ENCODE data around the gene ZNF710.

DNA sequence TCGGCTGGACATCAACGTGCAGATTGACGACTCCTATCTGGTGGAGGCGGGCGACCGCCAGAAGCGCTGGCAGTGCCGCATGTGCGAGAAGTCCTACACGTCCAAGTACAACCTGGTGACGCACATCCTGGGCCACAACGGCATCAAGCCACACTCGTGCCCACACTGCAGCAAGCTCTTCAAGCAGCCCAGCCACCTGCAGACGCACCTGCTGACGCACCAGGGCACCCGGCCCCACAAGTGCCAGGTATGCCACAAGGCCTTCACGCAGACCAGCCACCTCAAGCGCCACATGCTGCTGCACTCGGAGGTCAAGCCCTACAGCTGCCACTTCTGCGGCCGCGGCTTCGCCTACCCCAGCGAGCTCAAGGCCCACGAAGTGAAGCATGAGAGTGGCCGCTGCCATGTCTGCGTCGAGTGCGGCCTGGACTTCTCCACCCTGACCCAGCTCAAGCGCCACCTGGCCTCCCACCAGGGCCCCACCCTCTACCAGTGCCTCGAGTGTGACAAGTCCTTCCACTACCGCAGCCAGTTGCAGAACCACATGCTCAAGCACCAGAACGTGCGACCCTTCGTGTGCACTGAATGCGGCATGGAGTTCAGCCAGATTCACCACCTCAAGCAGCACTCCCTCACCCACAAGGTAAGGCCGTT lies 67.0 kb downstream of the ZNF710 start:
- TF ChIP-seq, protein P1, sequence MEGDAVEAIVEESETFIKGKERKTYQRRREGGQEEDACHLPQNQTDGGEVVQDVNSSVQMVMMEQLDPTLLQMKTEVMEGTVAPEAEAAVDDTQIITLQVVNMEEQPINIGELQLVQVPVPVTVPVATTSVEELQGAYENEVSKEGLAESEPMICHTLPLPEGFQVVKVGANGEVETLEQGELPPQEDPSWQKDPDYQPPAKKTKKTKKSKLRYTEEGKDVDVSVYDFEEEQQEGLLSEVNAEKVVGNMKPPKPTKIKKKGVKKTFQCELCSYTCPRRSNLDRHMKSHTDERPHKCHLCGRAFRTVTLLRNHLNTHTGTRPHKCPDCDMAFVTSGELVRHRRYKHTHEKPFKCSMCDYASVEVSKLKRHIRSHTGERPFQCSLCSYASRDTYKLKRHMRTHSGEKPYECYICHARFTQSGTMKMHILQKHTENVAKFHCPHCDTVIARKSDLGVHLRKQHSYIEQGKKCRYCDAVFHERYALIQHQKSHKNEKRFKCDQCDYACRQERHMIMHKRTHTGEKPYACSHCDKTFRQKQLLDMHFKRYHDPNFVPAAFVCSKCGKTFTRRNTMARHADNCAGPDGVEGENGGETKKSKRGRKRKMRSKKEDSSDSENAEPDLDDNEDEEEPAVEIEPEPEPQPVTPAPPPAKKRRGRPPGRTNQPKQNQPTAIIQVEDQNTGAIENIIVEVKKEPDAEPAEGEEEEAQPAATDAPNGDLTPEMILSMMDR (IDR thresholded peaks at IDR 0.05; ENCODE audit: insufficient read depth, low read depth, low read length) = no peak
- no peak for TF ChIP-seq EZH2 (IDR thresholded peaks at IDR 0.05; ENCODE audit: insufficient read depth, low read length)
